ENCODE results near the gene KRT9.
"Not testable (repeated sequence)": the region's sequence is repeated elsewhere in the genome, so short reads cannot be mapped to it uniquely, and the experiment has no call there.

DNA sequence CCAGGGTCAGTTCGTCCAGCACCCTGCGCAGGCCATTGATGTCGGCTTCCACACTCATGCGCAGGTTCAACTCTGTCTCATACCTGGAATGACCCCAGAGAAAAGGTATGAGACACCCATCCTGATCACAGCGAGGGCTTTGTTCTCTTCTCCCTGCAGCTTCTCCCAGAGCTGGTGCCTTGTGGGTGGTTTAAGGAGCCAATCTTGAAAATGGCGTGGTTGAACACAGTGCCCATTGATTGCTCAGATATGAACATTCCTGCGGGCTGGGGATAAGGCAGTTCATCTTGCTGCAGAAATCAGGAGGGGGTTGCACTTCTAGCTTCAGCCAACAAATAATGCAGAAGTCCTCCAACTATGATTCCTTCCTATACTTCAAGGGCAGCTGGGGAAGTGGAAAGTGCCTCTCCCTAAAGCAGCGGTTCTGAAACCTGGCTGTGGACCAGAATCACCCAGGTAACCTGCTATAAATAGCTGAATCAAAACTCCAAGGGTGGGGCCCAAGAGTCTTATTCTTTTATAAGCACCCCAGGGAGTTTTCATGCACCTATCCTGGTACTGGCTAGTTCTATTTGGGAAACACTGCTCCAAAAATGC lies 12.6 kb upstream of the KRT9 start:
- TF ChIP-seq, protein P1, sequence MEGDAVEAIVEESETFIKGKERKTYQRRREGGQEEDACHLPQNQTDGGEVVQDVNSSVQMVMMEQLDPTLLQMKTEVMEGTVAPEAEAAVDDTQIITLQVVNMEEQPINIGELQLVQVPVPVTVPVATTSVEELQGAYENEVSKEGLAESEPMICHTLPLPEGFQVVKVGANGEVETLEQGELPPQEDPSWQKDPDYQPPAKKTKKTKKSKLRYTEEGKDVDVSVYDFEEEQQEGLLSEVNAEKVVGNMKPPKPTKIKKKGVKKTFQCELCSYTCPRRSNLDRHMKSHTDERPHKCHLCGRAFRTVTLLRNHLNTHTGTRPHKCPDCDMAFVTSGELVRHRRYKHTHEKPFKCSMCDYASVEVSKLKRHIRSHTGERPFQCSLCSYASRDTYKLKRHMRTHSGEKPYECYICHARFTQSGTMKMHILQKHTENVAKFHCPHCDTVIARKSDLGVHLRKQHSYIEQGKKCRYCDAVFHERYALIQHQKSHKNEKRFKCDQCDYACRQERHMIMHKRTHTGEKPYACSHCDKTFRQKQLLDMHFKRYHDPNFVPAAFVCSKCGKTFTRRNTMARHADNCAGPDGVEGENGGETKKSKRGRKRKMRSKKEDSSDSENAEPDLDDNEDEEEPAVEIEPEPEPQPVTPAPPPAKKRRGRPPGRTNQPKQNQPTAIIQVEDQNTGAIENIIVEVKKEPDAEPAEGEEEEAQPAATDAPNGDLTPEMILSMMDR (IDR thresholded peaks at IDR 0.05), result not testable (repeated sequence)
- not testable (repeated sequence) for TF ChIP-seq POLR2A (IDR thresholded peaks at IDR 0.05)

All from right lobe of liver (tissue), 4 donors.